ENCODE measurements around the gene HTRA3. TPM values are rescaled to one million over a fixed set of nuclear protein-coding genes. Genes with fewer than 3 reads are reported as not detected.
A peak's percentile ranks its signal among the peaks of the same experiment; 100 is the strongest.

The HTRA3 gene
- total RNA-seq, 1 experiment from 2014 or later, result 2.3 TPM

GRCh38 chr4:8297691-8298485 lies 28.3 kb downstream of the HTRA3 start:
- CTCF ChIA-PET, result no interaction called here

More at GRCh38 chr4:8297691-8298485, 28.3 kb downstream of the HTRA3 start:
- peaks cover 21% of the 10 kb centered on the region for H3K9me3 Mint-ChIP-seq
- no peak for TF ChIP-seq ERG (CRISPR knock-in tag; IDR thresholded peaks at IDR 0.05)
- TF ChIP-seq RORB (CRISPR knock-in tag; IDR thresholded peaks at IDR 0.05), result no peak
- TF ChIP-seq ZNF532 (CRISPR knock-in tag; IDR thresholded peaks at IDR 0.05; ENCODE audit: borderline replicate concordance), result no peak
- no peak for TF ChIP-seq GABPB1 (CRISPR knock-in tag; IDR thresholded peaks at IDR 0.05)
- TF ChIP-seq GTF2I (CRISPR knock-in tag; conservative IDR thresholded peaks at IDR 0.05), result no peak
- TF ChIP-seq NR1H2 (CRISPR knock-in tag; IDR thresholded peaks at IDR 0.05), result no peak
- TF ChIP-seq ZNF416 (CRISPR knock-in tag; IDR thresholded peaks at IDR 0.05), result no peak
- no peak for TF ChIP-seq ZNF263 (CRISPR knock-in tag; IDR thresholded peaks at IDR 0.05; ENCODE audit: low read depth)
- no peak for TF ChIP-seq AR (CRISPR knock-in tag; IDR thresholded peaks at IDR 0.05)
- TF ChIP-seq PRRX2 (CRISPR knock-in tag; IDR thresholded peaks at IDR 0.05), result no peak
- TF ChIP-seq FOXP4 (CRISPR knock-in tag; IDR thresholded peaks at IDR 0.05), result no peak
- no peak for TF ChIP-seq E2F5 (CRISPR knock-in tag; IDR thresholded peaks at IDR 0.05)
- TF ChIP-seq ATF2 (CRISPR knock-in tag; IDR thresholded peaks at IDR 0.05; ENCODE audit: borderline replicate concordance, low read depth), result no peak
- no peak for TF ChIP-seq USF2 (CRISPR knock-in tag; IDR thresholded peaks at IDR 0.05)
- no peak for TF ChIP-seq NR2C2 (CRISPR knock-in tag; IDR thresholded peaks at IDR 0.05)
- no peak for TF ChIP-seq NFE2L1 (CRISPR knock-in tag; IDR thresholded peaks at IDR 0.05)
- no peak; the same call in 1 of the 2 replicates for ATAC-seq
- POLR2A ChIA-PET, result no interaction called here
- peaks cover 5% of the 10 kb centered on the region; the same call in 1 of the 2 replicates for H3K36me3 Mint-ChIP-seq
- H3K27me3 Mint-ChIP-seq (ENCODE audit: low read depth), result peaks cover 3% of the 10 kb centered on the region
- no peak overlapping the region for H3K27ac Mint-ChIP-seq
- H3K4me3 Mint-ChIP-seq, result no peak overlapping the region
- peak; percentile 13 for DNase-seq (ENCODE audit: low spot score)
- H3K4me1 Mint-ChIP-seq, result no peaks in the 10 kb centered on the region
